ENCODE measurements around the gene EFNA3.

The EFNA3 gene

DNA sequence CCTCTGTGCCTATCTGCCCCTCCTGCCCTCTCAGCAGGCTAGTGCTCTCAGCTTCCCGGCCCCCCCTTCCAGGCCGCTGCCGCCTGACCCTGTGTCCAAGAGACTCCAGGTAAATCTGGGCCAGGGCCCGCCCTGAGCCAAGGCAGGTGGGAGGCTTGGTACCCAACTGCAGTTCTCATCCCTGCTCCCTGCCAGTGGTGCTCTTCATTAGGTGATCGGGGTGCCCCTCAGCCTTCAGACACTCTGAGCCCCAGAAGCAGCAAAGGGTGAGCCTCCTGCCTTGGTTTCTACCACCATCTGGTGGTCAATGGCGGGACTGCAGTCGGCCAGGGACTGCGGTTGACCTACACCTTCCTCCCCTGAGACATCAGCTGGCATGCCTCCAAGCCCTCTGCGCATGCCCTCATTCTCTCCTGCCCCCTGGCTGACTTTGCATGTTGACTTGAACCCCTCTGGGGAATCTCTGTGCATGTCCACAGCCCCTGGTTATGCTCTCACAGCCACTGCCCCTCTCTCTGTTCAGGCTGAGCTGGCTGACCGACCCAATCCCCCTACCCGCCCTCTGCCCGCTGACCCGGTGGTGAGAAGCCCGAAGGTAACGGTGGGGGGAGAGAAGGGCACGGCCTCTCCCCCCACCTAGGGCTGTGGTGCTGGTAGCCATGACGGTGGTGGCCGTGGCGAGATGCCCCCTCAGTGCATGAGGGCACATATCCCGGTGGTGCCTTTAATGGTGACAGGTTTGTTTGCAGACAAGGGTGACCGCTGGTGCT is 17.1 kb upstream of the EFNA3 start:
- H3K4me3 ChIP-seq (ENCODE audit: low read depth, low read length): peak overlapping the region; percentile 43; the same call in 1 of the 2 replicates
- no peak overlapping the region for H3K27ac ChIP-seq (ENCODE audit: low read depth, low read length)
- no peak overlapping the region for H3K9ac ChIP-seq (ENCODE audit: low read depth, low read length)
- H3K36me3 ChIP-seq (ENCODE audit: control insufficient read depth, insufficient read depth, low read length): peaks cover 13% of the 10 kb centered on the region; the same call in 1 of the 2 replicates
- H3K4me1 ChIP-seq (ENCODE audit: control insufficient read depth, insufficient read depth, low read length): peaks cover 16% of the 10 kb centered on the region
- no peaks in the 10 kb centered on the region for H3K9me3 ChIP-seq (ENCODE audit: control insufficient read depth, insufficient read depth, low read length)
- H3K27me3 ChIP-seq (ENCODE audit: control insufficient read depth, insufficient read depth, low read length): peaks cover 5% of the 10 kb centered on the region; the same call in 1 of the 2 replicates

DNA sequence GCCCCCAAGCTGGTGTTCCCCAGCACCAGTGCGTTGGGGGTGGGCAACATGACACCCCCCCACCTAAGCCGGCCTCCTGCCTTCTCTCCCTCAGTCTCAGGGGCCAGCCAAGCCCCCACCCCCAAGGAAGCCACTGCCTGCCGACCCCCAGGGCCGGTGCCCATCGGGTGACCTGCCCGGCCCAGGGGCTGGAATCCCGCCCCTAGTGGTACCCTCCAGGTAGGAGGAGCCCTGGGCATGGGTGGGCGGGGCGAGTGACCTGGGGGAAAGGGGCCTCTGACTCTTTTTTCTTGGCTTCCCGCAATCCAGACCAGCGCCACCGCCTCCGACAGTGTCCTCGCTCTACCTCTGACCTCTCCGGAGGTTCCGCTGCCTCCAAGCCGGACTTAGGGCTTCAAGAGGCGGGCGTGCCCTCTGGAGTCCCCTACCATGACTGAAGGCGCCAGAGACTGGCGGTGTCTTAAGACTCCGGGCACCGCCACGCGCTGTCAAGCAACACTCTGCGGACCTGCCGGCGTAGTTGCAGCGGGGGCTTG is 16.4 kb upstream of the EFNA3 start:
- peaks cover 17% of the 10 kb centered on the region; the same call in 1 of the 2 replicates for H3K36me3 ChIP-seq (ENCODE audit: control insufficient read depth, insufficient read depth, low read length)
- peak overlapping the region; percentile 94 for H3K4me3 ChIP-seq (ENCODE audit: low read depth, low read length)
- peaks cover 16% of the 10 kb centered on the region for H3K4me1 ChIP-seq (ENCODE audit: control insufficient read depth, insufficient read depth, low read length)
- H3K9me3 ChIP-seq (ENCODE audit: control insufficient read depth, insufficient read depth, low read length): no peaks in the 10 kb centered on the region
- H3K27ac ChIP-seq (ENCODE audit: low read depth, low read length): peak overlapping the region; percentile 20
- peaks cover 5% of the 10 kb centered on the region; the same call in 1 of the 2 replicates for H3K27me3 ChIP-seq (ENCODE audit: control insufficient read depth, insufficient read depth, low read length)
- H3K9ac ChIP-seq (ENCODE audit: low read depth, low read length): no peak overlapping the region

DNA sequence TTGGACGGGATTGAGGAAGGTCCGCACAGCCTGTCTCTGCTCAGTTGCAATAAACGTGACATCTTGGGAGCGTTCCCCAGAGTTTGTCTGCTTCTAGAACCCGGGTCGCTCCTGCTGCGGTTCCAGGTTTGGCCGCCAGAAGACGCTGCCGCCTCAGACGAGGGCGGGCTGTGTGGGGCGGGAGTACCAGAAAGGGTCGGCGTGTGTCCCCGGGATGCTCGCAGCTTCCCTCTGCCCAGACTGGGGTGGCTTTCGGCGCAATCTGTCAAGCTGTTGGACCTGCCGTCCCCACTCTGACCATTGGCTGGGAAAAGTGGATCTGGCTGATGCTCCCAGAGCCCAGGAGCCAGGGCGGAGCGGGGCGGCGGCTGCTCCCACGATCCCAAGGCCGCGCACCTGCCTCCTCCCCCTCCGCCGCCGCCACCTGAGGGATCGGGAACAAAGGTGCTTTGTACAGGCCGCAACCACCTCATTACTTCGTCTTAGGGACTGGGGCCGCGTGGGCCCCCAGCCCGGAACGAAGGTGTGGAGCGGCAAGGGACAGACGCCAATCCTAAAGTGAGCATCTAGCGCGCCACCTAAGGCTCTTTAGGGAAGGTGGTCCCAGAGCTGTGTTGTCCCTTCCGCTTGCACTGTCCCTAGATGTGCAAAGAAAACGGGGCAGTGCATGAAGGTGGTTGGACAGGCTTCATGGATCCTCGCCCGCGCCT is 15.8 kb upstream of the EFNA3 start:
- Histone ChIP-seq H3K4me3 (ENCODE audit: low read depth, low read length) (peak overlapping the region; percentile 94), H3K36me3 (ENCODE audit: control insufficient read depth, insufficient read depth, low read length) (peaks cover 15% of the 10 kb centered on the region), H3K27ac (ENCODE audit: low read depth, low read length) (peak overlapping the region; percentile 20), H3K27me3 (ENCODE audit: control insufficient read depth, insufficient read depth, low read length) (peaks cover 5% of the 10 kb centered on the region; the same call in 1 of the 2 replicates), H3K9ac (ENCODE audit: low read depth, low read length) (no peak overlapping the region), H3K9me3 (ENCODE audit: control insufficient read depth, insufficient read depth, low read length) (no peaks in the 10 kb centered on the region), H3K4me1 (ENCODE audit: control insufficient read depth, insufficient read depth, low read length) (peaks cover 16% of the 10 kb centered on the region)

DNA sequence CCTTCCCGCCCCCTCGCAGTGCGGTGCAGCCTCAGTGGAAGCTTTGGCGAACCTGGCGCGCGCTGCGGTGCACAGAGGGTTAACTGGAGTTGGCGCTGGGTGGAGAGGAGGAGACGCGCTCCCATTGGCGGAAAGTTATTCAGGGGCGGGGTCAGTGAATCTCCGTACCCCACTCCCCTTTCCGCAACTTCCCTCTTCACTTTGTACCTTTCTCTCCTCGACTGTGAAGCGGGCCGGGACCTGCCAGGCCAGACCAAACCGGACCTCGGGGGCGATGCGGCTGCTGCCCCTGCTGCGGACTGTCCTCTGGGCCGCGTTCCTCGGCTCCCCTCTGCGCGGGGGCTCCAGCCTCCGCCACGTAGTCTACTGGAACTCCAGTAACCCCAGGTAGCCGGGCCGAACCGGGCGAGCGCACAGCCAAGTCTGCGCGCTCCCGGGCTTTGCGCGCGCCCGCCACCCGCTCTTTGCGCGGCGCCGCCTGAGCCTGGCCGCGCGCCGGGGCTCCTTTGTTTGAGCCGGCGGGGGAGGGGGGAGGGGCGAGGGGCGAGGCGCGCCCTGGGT is 15.0 kb upstream of the EFNA3 start, which contains the start of gene EFNA4:
Gene EFNA4, plus strand, starts transcription at position 191 of the 561 bp plus-strand sequence. Its CDS starts 84 bp downstream, at position 275.
- Histone ChIP-seq H3K9me3 (ENCODE audit: control insufficient read depth, insufficient read depth, low read length) (no peaks in the 10 kb centered on the region), H3K36me3 (ENCODE audit: control insufficient read depth, insufficient read depth, low read length) (peaks cover 16% of the 10 kb centered on the region), H3K9ac (ENCODE audit: low read depth, low read length) (peak within 1 kb of the TSS; percentile 77), H3K4me3 (ENCODE audit: low read depth, low read length) (peak within 1 kb of the TSS; percentile 94), H3K27ac (ENCODE audit: low read depth, low read length) (peak within 1 kb of the TSS; percentile 95), H3K4me1 (ENCODE audit: control insufficient read depth, insufficient read depth, low read length) (peaks cover 16% of the 10 kb centered on the region), H3K27me3 (ENCODE audit: control insufficient read depth, insufficient read depth, low read length) (peaks cover 5% of the 10 kb centered on the region; the same call in 1 of the 2 replicates)

DNA sequence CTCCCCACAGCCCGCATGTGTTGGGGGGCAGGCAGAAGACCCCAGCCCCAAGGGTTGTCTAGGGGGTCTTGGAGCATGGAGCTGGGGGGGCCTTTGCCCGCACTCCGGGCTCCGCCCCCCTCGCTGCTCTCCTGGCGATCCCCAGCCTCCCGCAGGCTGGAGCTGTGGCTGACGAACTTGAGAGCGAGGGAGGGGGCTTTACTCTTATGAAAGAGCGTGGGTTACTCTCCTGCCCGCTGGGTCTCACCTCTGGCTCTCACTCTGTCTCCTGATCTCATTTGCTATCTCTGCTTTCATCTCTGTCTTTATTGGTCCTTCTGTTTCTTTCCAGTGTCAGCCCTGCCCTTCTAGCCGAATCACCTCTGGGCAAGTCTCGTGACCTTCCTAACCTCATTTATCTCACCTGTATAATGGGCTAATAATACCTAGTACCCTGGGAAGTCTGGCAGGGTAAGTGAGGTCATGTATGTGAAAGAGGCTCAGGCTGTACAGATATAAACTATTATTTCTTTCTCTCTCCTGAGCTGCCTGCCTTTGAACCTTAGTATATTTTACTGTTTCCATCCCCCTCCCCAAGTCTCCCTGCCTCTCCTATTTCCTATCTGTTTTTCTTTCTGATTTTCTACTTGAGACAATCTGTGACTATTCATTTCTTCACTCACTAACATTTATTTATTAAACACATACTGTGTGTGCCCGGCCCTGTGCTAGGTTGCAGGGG is 14.4 kb upstream of the EFNA3 start:
- Histone ChIP-seq H3K4me1 (ENCODE audit: control insufficient read depth, insufficient read depth, low read length) (peaks cover 16% of the 10 kb centered on the region), H3K27ac (ENCODE audit: low read depth, low read length) (peak overlapping the region; percentile 95), H3K27me3 (ENCODE audit: control insufficient read depth, insufficient read depth, low read length) (peaks cover 5% of the 10 kb centered on the region; the same call in 1 of the 2 replicates), H3K4me3 (ENCODE audit: low read depth, low read length) (peak overlapping the region; percentile 94), H3K9me3 (ENCODE audit: control insufficient read depth, insufficient read depth, low read length) (no peaks in the 10 kb centered on the region), H3K9ac (ENCODE audit: low read depth, low read length) (peak overlapping the region; percentile 77), H3K36me3 (ENCODE audit: control insufficient read depth, insufficient read depth, low read length) (peaks cover 22% of the 10 kb centered on the region)

DNA sequence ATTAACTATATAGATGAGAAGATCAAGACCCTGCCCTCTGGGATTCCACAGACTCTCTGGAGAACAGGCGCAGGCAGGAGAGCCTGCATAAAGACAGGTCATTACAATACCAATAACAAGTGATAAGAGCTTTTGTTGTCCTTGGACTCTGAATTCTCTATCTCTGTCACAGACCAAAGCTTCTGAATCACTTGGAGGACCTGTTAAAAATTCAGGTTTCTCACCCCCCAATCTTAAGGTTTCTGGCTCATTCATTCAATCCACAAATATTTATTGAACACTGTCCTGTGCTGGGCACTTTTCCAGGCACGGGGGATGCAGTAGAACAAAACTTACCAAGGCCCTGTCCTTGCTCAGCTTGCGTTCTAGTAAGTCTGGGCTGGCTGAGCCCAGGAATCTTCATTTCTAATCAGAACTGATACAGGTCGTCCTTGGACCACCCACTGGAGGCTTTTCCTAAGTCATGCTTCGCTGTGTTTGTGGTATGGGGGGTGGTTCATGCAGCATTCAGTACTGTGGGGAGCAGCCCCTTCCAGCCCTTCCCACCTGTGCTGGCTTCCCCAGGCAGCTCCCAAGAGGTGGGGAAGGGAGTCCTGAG is 13.7 kb upstream of the EFNA3 start:
- Histone ChIP-seq H3K27ac (ENCODE audit: low read depth, low read length) (peak overlapping the region; percentile 64), H3K4me1 (ENCODE audit: control insufficient read depth, insufficient read depth, low read length) (peaks cover 16% of the 10 kb centered on the region), H3K27me3 (ENCODE audit: control insufficient read depth, insufficient read depth, low read length) (peaks cover 5% of the 10 kb centered on the region; the same call in 1 of the 2 replicates), H3K9ac (ENCODE audit: low read depth, low read length) (no peak overlapping the region), H3K9me3 (ENCODE audit: control insufficient read depth, insufficient read depth, low read length) (no peaks in the 10 kb centered on the region), H3K36me3 (ENCODE audit: control insufficient read depth, insufficient read depth, low read length) (peaks cover 25% of the 10 kb centered on the region), H3K4me3 (ENCODE audit: low read depth, low read length) (peak overlapping the region; percentile 94)

DNA sequence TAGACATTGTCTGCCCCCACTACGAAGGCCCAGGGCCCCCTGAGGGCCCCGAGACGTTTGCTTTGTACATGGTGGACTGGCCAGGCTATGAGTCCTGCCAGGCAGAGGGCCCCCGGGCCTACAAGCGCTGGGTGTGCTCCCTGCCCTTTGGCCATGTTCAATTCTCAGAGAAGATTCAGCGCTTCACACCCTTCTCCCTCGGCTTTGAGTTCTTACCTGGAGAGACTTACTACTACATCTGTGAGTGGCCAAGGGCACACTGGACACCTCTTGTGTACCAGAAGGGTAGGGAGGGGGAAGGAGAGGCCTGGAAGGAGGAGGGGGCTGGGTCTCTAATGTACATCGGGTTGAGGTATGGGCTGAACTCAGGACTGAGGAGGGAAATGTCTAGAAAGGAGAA is 11.9 kb upstream of the EFNA3 start:
- Histone ChIP-seq H3K27ac (ENCODE audit: low read depth, low read length) (no peak overlapping the region), H3K36me3 (ENCODE audit: control insufficient read depth, insufficient read depth, low read length) (peaks cover 25% of the 10 kb centered on the region), H3K9me3 (ENCODE audit: control insufficient read depth, insufficient read depth, low read length) (no peaks in the 10 kb centered on the region), H3K27me3 (ENCODE audit: control insufficient read depth, insufficient read depth, low read length) (peaks cover 14% of the 10 kb centered on the region; the same call in 1 of the 2 replicates), H3K4me3 (ENCODE audit: low read depth, low read length) (no peak overlapping the region), H3K9ac (ENCODE audit: low read depth, low read length) (no peak overlapping the region), H3K4me1 (ENCODE audit: control insufficient read depth, insufficient read depth, low read length) (peaks cover 18% of the 10 kb centered on the region)

DNA sequence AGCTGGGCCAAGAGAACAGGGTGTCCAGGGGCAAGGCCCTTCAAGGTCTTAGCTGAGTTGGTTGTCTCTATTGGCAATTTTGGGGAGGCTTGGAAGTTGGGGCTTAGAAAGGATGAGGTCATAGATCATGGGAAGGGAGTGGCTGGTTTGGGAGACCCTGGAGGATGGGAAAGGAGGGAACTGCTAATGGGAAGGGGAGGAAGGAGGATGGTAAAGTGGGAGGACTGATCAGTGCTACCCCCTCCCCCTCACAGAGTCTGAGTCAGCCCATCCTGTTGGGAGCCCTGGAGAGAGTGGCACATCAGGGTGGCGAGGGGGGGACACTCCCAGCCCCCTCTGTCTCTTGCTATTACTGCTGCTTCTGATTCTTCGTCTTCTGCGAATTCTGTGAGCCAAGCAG is 10.0 kb upstream of the EFNA3 start:
- Histone ChIP-seq H3K9me3 (ENCODE audit: control insufficient read depth, insufficient read depth, low read length) (no peaks in the 10 kb centered on the region), H3K36me3 (ENCODE audit: control insufficient read depth, insufficient read depth, low read length) (peaks cover 25% of the 10 kb centered on the region), H3K27me3 (ENCODE audit: control insufficient read depth, insufficient read depth, low read length) (peaks cover 23% of the 10 kb centered on the region), H3K9ac (ENCODE audit: low read depth, low read length) (no peak overlapping the region), H3K4me1 (ENCODE audit: control insufficient read depth, insufficient read depth, low read length) (peaks cover 30% of the 10 kb centered on the region), H3K4me3 (ENCODE audit: low read depth, low read length) (no peak overlapping the region), H3K27ac (ENCODE audit: low read depth, low read length) (no peak overlapping the region)

DNA sequence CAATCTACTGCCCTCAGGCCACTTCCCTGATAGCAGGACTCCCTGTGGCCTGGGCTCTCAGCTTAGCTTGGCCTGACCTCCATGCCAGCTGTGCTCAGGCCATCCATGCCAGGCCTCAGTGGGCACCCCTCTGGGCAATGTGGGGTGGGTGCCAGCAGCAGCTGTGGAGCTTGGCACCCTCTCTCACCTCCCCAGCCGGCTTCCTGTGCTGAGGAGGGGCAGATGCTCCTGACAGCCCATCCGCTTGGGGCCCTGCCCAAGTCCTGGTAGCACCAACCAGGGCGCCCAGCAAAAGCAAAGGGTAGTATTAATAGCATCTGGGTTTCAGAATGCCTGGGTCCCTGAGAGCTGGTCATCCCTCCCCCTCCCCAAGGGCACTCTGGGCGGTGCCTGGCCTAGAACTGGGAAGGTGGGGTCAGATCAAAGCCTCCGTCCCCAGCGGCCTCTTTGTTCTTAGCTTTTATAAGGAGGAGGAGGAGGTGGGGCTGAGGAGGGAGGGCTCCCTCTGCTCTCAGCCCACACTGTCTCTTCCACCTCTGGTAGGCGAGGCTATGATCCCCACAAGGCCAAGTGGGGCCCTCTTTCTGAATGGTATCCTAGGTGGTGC is 9.0 kb upstream of the EFNA3 start:
- Histone ChIP-seq H3K36me3 (ENCODE audit: control insufficient read depth, insufficient read depth, low read length) (peaks cover 25% of the 10 kb centered on the region), H3K4me3 (ENCODE audit: low read depth, low read length) (peak overlapping the region; percentile 68; the same call in 1 of the 2 replicates), H3K27me3 (ENCODE audit: control insufficient read depth, insufficient read depth, low read length) (peaks cover 23% of the 10 kb centered on the region), H3K4me1 (ENCODE audit: control insufficient read depth, insufficient read depth, low read length) (peaks cover 25% of the 10 kb centered on the region), H3K9me3 (ENCODE audit: control insufficient read depth, insufficient read depth, low read length) (no peaks in the 10 kb centered on the region), H3K27ac (ENCODE audit: low read depth, low read length) (no peak overlapping the region), H3K9ac (ENCODE audit: low read depth, low read length) (no peak overlapping the region)

Measured in HUES48 (cell line).